Neural progenitor cell (in vitro differentiated cells): ENCODE measurements around the gene MIA2. TPM values are rescaled to one million over a fixed set of nuclear protein-coding genes. Genes with fewer than 3 reads are reported as not detected.
"Not testable (repeated sequence)": the region's sequence is repeated elsewhere in the genome, so short reads cannot be mapped to it uniquely, and the experiment has no call there.

Experiments used
- DNase-seq: peaks from one replicate; pipeline ENCODE4 v3.0.0-alpha.2; 2016; ENCODE audit warnings: low spot score
- H2AFZ ChIP-seq: fragments of 200-600 bp; sonication (generic); replicated peaks from 2 replicates; pipeline ENCODE4 v1.6.1; 2016; ENCODE audit warnings: antibody characterized with exemption
- H3F3A ChIP-seq: fragments of 200-600 bp; sonication (generic); 2 replicates; pipeline ENCODE4 v1.6.1; 2016; ENCODE audit warnings: antibody characterized with exemption, low read depth
- H3K27ac ChIP-seq: fragments of 200-600 bp; sonication (generic); 2 replicates; pipeline ENCODE4 v1.5.1; 2016; ENCODE audit warnings: mild to moderate bottlenecking
- H3K27me3 ChIP-seq: fragments of 200-600 bp; sonication (generic); 2 replicates; pipeline ENCODE4 v1.6.1; 2016; ENCODE audit warnings: mild to moderate bottlenecking, moderate library complexity
- H3K36me3 ChIP-seq: fragments of 200-600 bp; sonication (generic); 2 replicates; pipeline ENCODE4 v1.5.1; 2016
- H3K4me1 ChIP-seq: fragments of 200-600 bp; sonication (generic); 2 replicates; pipeline ENCODE4 v1.6.1; 2016; ENCODE audit warnings: mixed run types
- H3K4me2 ChIP-seq: fragments of 200-600 bp; sonication (generic); 2 replicates; pipeline ENCODE4 v1.6.1; 2016
- H3K4me3 ChIP-seq: fragments of 200-600 bp; sonication (generic); 2 replicates; pipeline ENCODE4 v1.5.1; 2016
- H3K79me2 ChIP-seq: fragments of 200-600 bp; sonication (generic); 2 replicates; pipeline ENCODE4 v1.6.1; 2016; ENCODE audit warnings: low read depth
- H3K9ac ChIP-seq: fragments of 200-600 bp; sonication (generic); 2 replicates; pipeline ENCODE4 v1.6.1; 2016
- H3K9me3 ChIP-seq: fragments of 200-600 bp; sonication (generic); 2 replicates; pipeline ENCODE4 v1.5.1; 2016; ENCODE audit warnings: low read depth
- H4K20me1 ChIP-seq: fragments of 200-600 bp; sonication (generic); 2 replicates; pipeline ENCODE4 v1.6.1; 2016; ENCODE audit warnings: low read depth
- H3K27ac Mint-ChIP-seq: 3 replicates; pipeline ENCODE4 v1.8.0; 2021; ENCODE audit warnings: mixed read lengths
- H3K27me3 Mint-ChIP-seq: 2 replicates; pipeline ENCODE4 v1.8.0; 2022; ENCODE audit warnings: low read depth, mild to moderate bottlenecking, inconsistent platforms, moderate library complexity, mixed read lengths; ENCODE audit not compliant: insufficient read depth
- H3K36me3 Mint-ChIP-seq: 3 replicates; pipeline ENCODE4 v1.8.0; 2021; ENCODE audit warnings: mixed read lengths
- H3K4me1 Mint-ChIP-seq: 3 replicates; pipeline ENCODE4 v1.8.0; 2021; ENCODE audit warnings: mixed read lengths
- H3K4me3 Mint-ChIP-seq: 3 replicates; pipeline ENCODE4 v1.8.0; 2021; ENCODE audit warnings: mild to moderate bottlenecking, moderate library complexity, mixed read lengths
- H3K9me3 Mint-ChIP-seq: 3 replicates; pipeline ENCODE4 v1.8.0; 2020; ENCODE audit warnings: mixed read lengths
- CTCF ChIP-seq: fragments of 200-600 bp; sonication (generic); IDR thresholded peaks from 2 replicates; pipeline ENCODE4 v1.5.1; 2017; ENCODE audit warnings: antibody characterized with exemption, mild to moderate bottlenecking
- EZH2 ChIP-seq: fragments of 200-600 bp; sonication (generic); IDR thresholded peaks from 2 replicates; pipeline ENCODE4 v1.6.1; 2017; ENCODE audit warnings: antibody characterized with exemption, mild to moderate bottlenecking, moderate library complexity
- EZH2phosphoT487 ChIP-seq: fragments of 200-600 bp; sonication (generic); IDR thresholded peaks from 2 replicates; pipeline ENCODE4 v1.6.1; 2017; ENCODE audit warnings: antibody characterized with exemption
- total RNA-seq: library from RNA; depleted of rRNA; stranded (reverse); fragments of >200 nt; gene quantifications from 2 replicates; pipeline ENCODE4 v1.2.3, GENCODE V29; 2015; ENCODE audit warnings: low replicate concordance

MIA2 gene
- total RNA-seq, 1 donor from 2014 or later: 13.0 TPM

DNA sequence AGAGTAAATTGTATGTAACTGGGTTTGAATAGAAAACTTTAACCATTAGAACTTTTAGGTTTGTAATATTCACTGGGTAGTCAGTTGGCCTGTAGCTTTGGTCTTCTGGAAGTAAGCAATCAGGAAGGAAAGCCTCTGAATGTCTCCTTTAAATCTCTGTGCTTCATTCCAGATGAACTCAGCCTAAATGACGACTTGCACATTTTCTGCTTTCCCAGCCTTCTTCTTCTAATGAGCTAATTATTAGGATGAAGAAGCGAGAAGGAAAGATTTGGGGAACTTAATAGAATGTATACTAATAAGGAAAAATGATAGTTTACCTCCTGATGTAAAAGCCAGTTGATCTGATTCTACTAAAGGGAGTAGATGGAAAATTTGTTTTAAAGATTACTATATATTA is 90.4 kb downstream of the MIA2 start:
- Histone ChIP-seq H3K4me2 (no peak overlapping the region), H3K4me3 (no peak overlapping the region), H3K79me2 (no peaks in the 10 kb centered on the region), H3K36me3 (peaks cover 6% of the 10 kb centered on the region), H3K27me3 (no peaks in the 10 kb centered on the region), H3F3A (no peaks in the 10 kb centered on the region), H2AFZ (no peak overlapping the region), H4K20me1 (no peaks in the 10 kb centered on the region), H3K4me1 (no peaks in the 10 kb centered on the region), H3K9ac (no peak overlapping the region), H3K27ac (no peak overlapping the region), H3K9me3 (no peaks in the 10 kb centered on the region)
- Mint-ChIP-seq H3K4me1 (no peaks in the 10 kb centered on the region), H3K27ac (no peak overlapping the region), H3K9me3 (no peaks in the 10 kb centered on the region), H3K4me3 (no peak overlapping the region), H3K27me3 (no peaks in the 10 kb centered on the region), H3K36me3 (peaks cover 29% of the 10 kb centered on the region)
- TF ChIP-seq EZH2phosphoT487 (no peak), EZH2 (no peak), CTCF (no peak)
- DNase-seq: no peak

DNA sequence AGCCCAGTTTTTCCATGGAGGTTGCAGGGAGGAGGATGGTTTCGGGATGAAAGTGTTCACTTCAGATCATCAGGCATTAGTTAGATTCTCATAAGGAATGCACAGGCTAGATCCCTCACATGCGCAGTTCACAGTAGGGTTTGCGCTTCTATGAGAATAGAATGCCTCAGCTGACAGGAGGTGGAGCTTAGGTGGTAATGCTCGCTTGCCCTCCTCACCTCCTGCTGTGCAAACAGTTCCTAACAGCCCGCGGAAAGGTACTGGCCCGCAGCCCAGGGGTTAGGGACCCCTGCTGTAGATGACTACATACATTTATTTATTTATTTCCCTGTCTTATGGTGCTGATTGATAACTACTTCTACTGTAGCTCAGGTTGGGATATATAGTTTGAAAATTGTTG is 105.3 kb downstream of the MIA2 start:
- no peaks in the 10 kb centered on the region for H3K27me3 ChIP-seq
- no peak overlapping the region for H3K9ac ChIP-seq
- H3K4me1 Mint-ChIP-seq: peaks cover 7% of the 10 kb centered on the region
- H3K27ac Mint-ChIP-seq: no peak overlapping the region
- no peaks in the 10 kb centered on the region for H3K27me3 Mint-ChIP-seq
- no peaks in the 10 kb centered on the region for H3K9me3 Mint-ChIP-seq
- no peak overlapping the region for H3K4me3 Mint-ChIP-seq
- H3K79me2 ChIP-seq: no peaks in the 10 kb centered on the region
- peak overlapping the region; percentile 63 for H3K4me2 ChIP-seq
- H3K4me3 ChIP-seq: no peak overlapping the region
- H3K27ac ChIP-seq: no peak overlapping the region
- H3K4me1 ChIP-seq: peaks cover 12% of the 10 kb centered on the region
- no peak for TF ChIP-seq CTCF
- no peak for TF ChIP-seq EZH2
- TF ChIP-seq EZH2phosphoT487: no peak
- H3K36me3 ChIP-seq: no peaks in the 10 kb centered on the region
- DNase-seq: peak; percentile 76
- no peaks in the 10 kb centered on the region for H4K20me1 ChIP-seq
- no peaks in the 10 kb centered on the region for H3K9me3 ChIP-seq
- no peaks in the 10 kb centered on the region for H3F3A ChIP-seq
- peaks cover 8% of the 10 kb centered on the region for H3K36me3 Mint-ChIP-seq
- H2AFZ ChIP-seq: no peak overlapping the region

- not testable (repeated sequence) for H3K36me3 ChIP-seq, H3K79me2 ChIP-seq, H3K9me3 Mint-ChIP-seq, H2AFZ ChIP-seq, H3K27ac Mint-ChIP-seq, H3K9me3 ChIP-seq, H4K20me1 ChIP-seq, H3K27ac ChIP-seq, DNase-seq, H3K27me3 ChIP-seq, H3F3A ChIP-seq, H3K27me3 Mint-ChIP-seq, H3K9ac ChIP-seq, H3K4me1 Mint-ChIP-seq, H3K4me2 ChIP-seq, H3K4me3 ChIP-seq, H3K4me3 Mint-ChIP-seq
- H3K4me1 ChIP-seq: peaks cover 12% of the 10 kb centered on the region
- peaks cover 12% of the 10 kb centered on the region for H3K36me3 Mint-ChIP-seq
These were observed 107.4 kb downstream of the MIA2 start for GRCh38 chr14:39341126-39341525.

GRCh38 chr14:39342768-39343167 is 109.1 kb downstream of the MIA2 start:
- Mint-ChIP-seq H3K4me3 (no peak overlapping the region), H3K27ac (no peak overlapping the region), H3K4me1 (peaks cover 7% of the 10 kb centered on the region), H3K36me3 (peaks cover 9% of the 10 kb centered on the region), H3K27me3 (no peaks in the 10 kb centered on the region), H3K9me3 (no peaks in the 10 kb centered on the region)
- peaks cover 4% of the 10 kb centered on the region for H3K36me3 ChIP-seq
- TF ChIP-seq EZH2: no peak
- no peak for TF ChIP-seq EZH2phosphoT487
- TF ChIP-seq CTCF: no peak
- H3K4me3 ChIP-seq: no peak overlapping the region
- peaks cover 12% of the 10 kb centered on the region for H3K4me1 ChIP-seq
- no peak overlapping the region for H3K9ac ChIP-seq
- no peaks in the 10 kb centered on the region for H4K20me1 ChIP-seq
- H3K27ac ChIP-seq: no peak overlapping the region
- H3F3A ChIP-seq: no peaks in the 10 kb centered on the region
- no peak overlapping the region for H3K4me2 ChIP-seq
- no peaks in the 10 kb centered on the region for H3K27me3 ChIP-seq
- DNase-seq: no peak
- H3K79me2 ChIP-seq: no peaks in the 10 kb centered on the region
- no peak overlapping the region for H2AFZ ChIP-seq
- no peaks in the 10 kb centered on the region for H3K9me3 ChIP-seq
